Prostate gland (tissue), 1 donor: ENCODE results near the gene SLC39A7.

ENCODE experiments used
- POLR2A ChIP-seq: fragments of 450-650 bp; IDR thresholded peaks from one replicate; pipeline ENCODE4 v1.6.1; 2016; ENCODE audit warnings: antibody characterized with exemption, mild to moderate bottlenecking
- POLR2AphosphoS5 ChIP-seq: sonication (generic); formaldehyde crosslinking; IDR thresholded peaks from one replicate; pipeline ENCODE4 v1.6.1; 2017; ENCODE audit warnings: antibody characterized with exemption

DNA sequence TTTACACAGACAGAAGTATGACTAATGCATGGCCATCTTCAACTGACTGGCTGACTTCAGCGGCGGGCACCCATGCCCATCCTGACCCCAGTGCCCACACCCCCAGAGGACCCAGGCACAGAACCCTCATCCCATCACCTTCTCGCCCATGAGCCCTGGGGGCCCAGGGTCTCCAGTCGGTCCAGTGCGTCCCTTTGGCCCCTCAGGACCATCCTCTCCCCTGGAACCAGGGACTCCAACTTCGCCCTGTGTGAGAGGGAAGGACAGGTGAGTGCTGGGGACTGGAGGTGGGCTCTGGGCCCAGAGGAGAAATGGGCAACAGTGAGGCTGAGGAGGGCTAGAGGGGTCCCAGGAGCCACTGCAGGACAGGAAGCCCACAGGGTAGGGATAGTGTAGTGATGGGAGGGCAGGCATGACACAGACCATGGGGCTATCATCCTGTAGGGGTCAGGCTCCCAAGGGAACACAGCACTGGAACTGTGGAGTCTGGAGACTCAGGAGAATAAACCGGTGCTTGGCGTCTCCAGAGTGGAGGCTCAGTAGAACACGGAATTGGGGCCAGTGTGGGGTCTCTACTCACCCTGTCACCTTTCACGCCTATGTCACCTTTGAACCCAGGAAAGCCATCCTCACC, 25.1 kb upstream of the SLC39A7 start:
- TF ChIP-seq POLR2A (no peak), POLR2AphosphoS5 (no peak)
